Upper lobe of left lung (tissue), 6 donors: ENCODE measurements around the gene PCDHB15. TPM values are rescaled to one million over a fixed set of nuclear protein-coding genes. Genes with fewer than 3 reads are reported as not detected.

ENCODE experiments used
- ATAC-seq, 2 donors: fragments of 200-7000 bp; cut with Tn5 transposase; one replicate each; pipeline ENCODE4 v1.9.1; 2022; ENCODE audit warnings: mild to moderate bottlenecking in 2 of 2, moderate library complexity in 2 of 2; ENCODE audit not compliant: low FRiP score in 2 of 2
- DNase-seq, 2 donors: peaks; one replicate each; pipeline ENCODE4 v3.0.0-alpha.2; 2019 to 2020
- H3K27ac ChIP-seq, 4 donors: fragments of 200-600 bp; sonication (generic); one replicate each; pipeline ENCODE4 v1.5.1; 2016 to 2019
- H3K27me3 ChIP-seq, 4 donors: fragments of 200-600 bp; sonication (generic); one replicate each; pipeline ENCODE4 v1.5.1; 2017 to 2019
- H3K36me3 ChIP-seq, 4 donors: fragments of 200-600 bp; sonication (generic); one replicate each; pipeline ENCODE4 v1.5.1; 2016 to 2019
- H3K4me1 ChIP-seq, 4 donors: fragments of 200-600 bp; sonication (generic); one replicate each; pipeline ENCODE4 v1.5.1; 2018 to 2019
- H3K4me3 ChIP-seq, 4 donors: fragments of 200-600 bp; sonication (generic); one replicate each; pipeline ENCODE4 v1.5.1; 2017 to 2019; ENCODE audit warnings: mild to moderate bottlenecking in 2 of 4, moderate library complexity in 1 of 4
- H3K9me3 ChIP-seq, 4 donors: fragments of 200-600 bp; sonication (generic); one replicate each; pipeline ENCODE4 v1.5.1; 2018 to 2019
- CTCF ChIP-seq, 6 experiments: fragments of 450-650 bp in 4 of 6; fragments of 200-600 bp in 2 of 6; sonication (generic) in 2 of 6; IDR thresholded peaks; one replicate each; pipeline ENCODE4 v1.5.1; 2016 to 2019; ENCODE audit warnings: antibody characterized with exemption in 6 of 6
- EP300 ChIP-seq, 4 donors: sonication (generic); formaldehyde crosslinking; IDR thresholded peaks; one replicate each; pipeline ENCODE4 v1.5.1; 2017; ENCODE audit warnings: antibody characterized with exemption in 4 of 4, control low read depth in 2 of 4
- POLR2A ChIP-seq, 4 donors: fragments of 450-650 bp; IDR thresholded peaks; one replicate each; pipeline ENCODE4 v1.5.1; 2016 to 2017; ENCODE audit warnings: antibody characterized with exemption in 4 of 4, mild to moderate bottlenecking in 2 of 4
- POLR2AphosphoS5 ChIP-seq, 2 donors: sonication (generic); formaldehyde crosslinking; IDR thresholded peaks; one replicate each; pipeline ENCODE4 v1.5.1; 2017; ENCODE audit warnings: antibody characterized with exemption in 2 of 2
- WGBS, 2 donors: methylation state at CpG; one replicate each; pipeline ENCODE4 v1.1.5; 2017 to 2018; 5-methylcytosine and 5-hydroxymethylcytosine counted together
- total RNA-seq, 6 donors: library from RNA; depleted of rRNA in 4 of 6; stranded (reverse); fragments of >200 nt in 4 of 6; gene quantifications; one replicate each; pipeline versions ENCODE4 v1.1.0 to v1.2.1, GENCODE V29; 2016 to 2021
- donor health status: DM: no; HTN: no; CAD: no; lungs with moderate emphysema.
- donor health status: DM: no; HTN: yes; CAD: no; lungs with severe emphysema.

Gene PCDHB15
- total RNA-seq, 6 donors from 2014 or later, result 1.4 to 4.2 (median 2.6) TPM

- H3K27me3 ChIP-seq, result no peaks in the 10 kb centered on the region
- H3K36me3 ChIP-seq, result no peaks in the 10 kb centered on the region
- no peak overlapping the region for H3K4me3 ChIP-seq
- no peaks in the 10 kb centered on the region for H3K4me1 ChIP-seq
- TF ChIP-seq POLR2A (IDR thresholded peaks at IDR 0.05) (no peak), CTCF (IDR thresholded peaks at IDR 0.05) (no peak), POLR2AphosphoS5 (IDR thresholded peaks at IDR 0.05) (no peak), EP300 (IDR thresholded peaks at IDR 0.05) (no peak)
- H3K27ac ChIP-seq, result no peak overlapping the region
- DNase-seq (no peak), ATAC-seq (no peak)
- peaks cover 82 to 100% (median 94%) of the 10 kb centered on the region in 4 donors for H3K9me3 ChIP-seq
Measured at GRCh38 chr5:141250576-141250975, 5.4 kb downstream of the PCDHB15 start.

- peaks cover 97 to 100% (median 100%) of the 10 kb centered on the region in 4 donors for H3K9me3 ChIP-seq
- H3K27me3 ChIP-seq, result no peaks in the 10 kb centered on the region
- H3K4me3 ChIP-seq, result no peak overlapping the region
- no peak overlapping the region for H3K27ac ChIP-seq
- no peaks in the 10 kb centered on the region for H3K36me3 ChIP-seq
- TF ChIP-seq POLR2AphosphoS5 (IDR thresholded peaks at IDR 0.05), result no peak
- TF ChIP-seq POLR2A (IDR thresholded peaks at IDR 0.05), result no peak
- TF ChIP-seq CTCF (IDR thresholded peaks at IDR 0.05), result no peak
- no peak for TF ChIP-seq EP300 (IDR thresholded peaks at IDR 0.05)
- DNase-seq (no peak), ATAC-seq (no peak)
- no peaks in the 10 kb centered on the region for H3K4me1 ChIP-seq
Measured at GRCh38 chr5:141258464-141258863, 13.3 kb downstream of the PCDHB15 start.

GRCh38 chr5:141258948-141259347, 13.8 kb downstream of the PCDHB15 start:
- no peaks in the 10 kb centered on the region for H3K27me3 ChIP-seq
- H3K36me3 ChIP-seq, result no peaks in the 10 kb centered on the region
- H3K4me3 ChIP-seq, result no peak overlapping the region
- ATAC-seq (no peak), DNase-seq (no peak)
- H3K4me1 ChIP-seq, result no peaks in the 10 kb centered on the region
- no peak for TF ChIP-seq CTCF (IDR thresholded peaks at IDR 0.05)
- no peak for TF ChIP-seq POLR2A (IDR thresholded peaks at IDR 0.05)
- TF ChIP-seq POLR2AphosphoS5 (IDR thresholded peaks at IDR 0.05), result no peak
- TF ChIP-seq EP300 (IDR thresholded peaks at IDR 0.05), result no peak
- no peak overlapping the region for H3K27ac ChIP-seq
- peaks cover 97 to 100% (median 100%) of the 10 kb centered on the region in 4 donors for H3K9me3 ChIP-seq

GRCh38 chr5:141260458-141261237, 15.5 kb downstream of the PCDHB15 start:
- Histone ChIP-seq H3K9me3 (peaks cover 99 to 100% (median 100%) of the 10 kb centered on the region in 4 donors), H3K36me3 (no peaks in the 10 kb centered on the region), H3K4me1 (no peaks in the 10 kb centered on the region), H3K27me3 (no peaks in the 10 kb centered on the region), H3K4me3 (no peak overlapping the region), H3K27ac (no peak overlapping the region)
- 69 to 70% methylated on average over 5 of the region's 5 CpGs for WGBS, 2 donors
- no peak for TF ChIP-seq CTCF (IDR thresholded peaks at IDR 0.05)
- no peak for TF ChIP-seq POLR2A (IDR thresholded peaks at IDR 0.05)
- TF ChIP-seq EP300 (IDR thresholded peaks at IDR 0.05), result no peak
- no peak for TF ChIP-seq POLR2AphosphoS5 (IDR thresholded peaks at IDR 0.05)
- ATAC-seq (no peak), DNase-seq (no peak)

- Histone ChIP-seq H3K27me3 (no peaks in the 10 kb centered on the region), H3K36me3 (no peaks in the 10 kb centered on the region), H3K4me3 (no peak overlapping the region), H3K4me1 (no peaks in the 10 kb centered on the region), H3K27ac (no peak overlapping the region), H3K9me3 (peaks cover 98 to 100% (median 100%) of the 10 kb centered on the region in 4 donors)
- 78 to 88% methylated on average over 1 of the region's 1 CpG for WGBS, 2 donors
- DNase-seq (no peak), ATAC-seq (no peak)
- TF ChIP-seq CTCF (IDR thresholded peaks at IDR 0.05) (no peak), EP300 (IDR thresholded peaks at IDR 0.05) (no peak), POLR2A (IDR thresholded peaks at IDR 0.05) (no peak), POLR2AphosphoS5 (IDR thresholded peaks at IDR 0.05) (no peak)
Measured at GRCh38 chr5:141261238-141261546, 16.0 kb downstream of the PCDHB15 start.
